NCI-H510A treated with DMSO at 0.1 percent for 48 hours (cell line): ENCODE measurements around the gene MED27.

Experiments used
- DNase-seq: peaks from one replicate; lab custom pipeline; 2025; lab: John Stamatoyannopoulos, UW

MED27 gene

GRCh38 chr9:131879181-131879910, 200.3 kb downstream of the MED27 start:
- no peak for DNase-seq

GRCh38 chr9:131876486-131876885, 203.2 kb downstream of the MED27 start:
- DNase-seq = no peak

- DNase-seq = no peak
These were observed 203.7 kb downstream of the MED27 start for GRCh38 chr9:131875828-131876485.

- DNase-seq = no peak
These were observed 204.6 kb downstream of the MED27 start for GRCh38 chr9:131874916-131875670.

- DNase-seq = no peak
These were observed 205.2 kb downstream of the MED27 start for GRCh38 chr9:131874447-131874846.

- no peak for DNase-seq
These were observed 205.7 kb downstream of the MED27 start for GRCh38 chr9:131873891-131874440.

GRCh38 chr9:131873335-131873734, 206.3 kb downstream of the MED27 start:
- no peak for DNase-seq

GRCh38 chr9:131872702-131873101, 207.0 kb downstream of the MED27 start:
- DNase-seq = no peak

- DNase-seq = no peak
These were observed 207.7 kb downstream of the MED27 start for GRCh38 chr9:131872006-131872405.

GRCh38 chr9:131870156-131870555, 209.5 kb downstream of the MED27 start:
- DNase-seq = no peak

GRCh38 chr9:131869348-131869747, 210.3 kb downstream of the MED27 start:
- DNase-seq = no peak

GRCh38 chr9:131868766-131869165, 210.9 kb downstream of the MED27 start:
- DNase-seq = no peak

GRCh38 chr9:131867611-131868192, 212.0 kb downstream of the MED27 start:
- DNase-seq = no peak

GRCh38 chr9:131865446-131866195, 214.0 kb downstream of the MED27 start:
- no peak for DNase-seq

GRCh38 chr9:131864531-131864930, 215.1 kb downstream of the MED27 start:
- no peak for DNase-seq

GRCh38 chr9:131863306-131863896, 216.3 kb downstream of the MED27 start:
- DNase-seq = no peak

- no peak for DNase-seq
These were observed 217.4 kb downstream of the MED27 start for GRCh38 chr9:131862261-131862660.

GRCh38 chr9:131860430-131860829, 219.2 kb downstream of the MED27 start:
- DNase-seq = no peak

GRCh38 chr9:131858147-131858546, 221.5 kb downstream of the MED27 start:
- no peak for DNase-seq

GRCh38 chr9:131856105-131856504, 223.6 kb downstream of the MED27 start:
- DNase-seq = no peak
